PC-3 (cell line): ENCODE measurements around the gene CNKSR3. TPM values are rescaled to one million over a fixed set of nuclear protein-coding genes. Genes with fewer than 3 reads are reported as not detected.

Experiments
- ATAC-seq: fragments of 200-7000 bp; cut with Tn5 transposase; 2 replicates; pipeline ENCODE4 v1.9.1; 2020; ENCODE audit warnings: mild to moderate bottlenecking, moderate library complexity
- BruUV-seq: library from RNA; stranded (reverse); fragments of 400-500 nt; replicated peaks from 2 replicates; lab custom pipeline; 2021; lab: Mats Ljungman, UMichigan
- CTCF ChIA-PET: fragments of 300-600 bp; sonication (Branson Sonifier 250); formaldehyde crosslinking; loops from one replicate; lab custom pipeline; 2022; ENCODE audit warnings: antibody characterized with exemption; lab: Charles Lee
- POLR2A ChIA-PET: fragments of 300-600 bp; sonication (Branson Sonifier 250); formaldehyde crosslinking; loops from one replicate; lab custom pipeline; 2022; ENCODE audit warnings: antibody characterized with exemption; ENCODE audit not compliant: unreplicated experiment; lab: Charles Lee
- DNase-seq: peaks from one replicate; pipeline ENCODE4 v3.0.0-alpha.2; 2015
- H2AFZ ChIP-seq: fragments of 300-600 bp; sonication (generic); 2 replicates; pipeline ENCODE4 v1.6.0; 2016; ENCODE audit warnings: antibody characterized with exemption, low read length
- H3F3A ChIP-seq: fragments of 300-600 bp; sonication (generic); one replicate; pipeline ENCODE4 v1.6.0; 2017; ENCODE audit warnings: antibody characterized with exemption, low read length, control low read depth, mild to moderate bottlenecking; ENCODE audit not compliant: unreplicated experiment
- H3K27ac ChIP-seq: fragments of 300-600 bp; sonication (generic); 2 replicates; pipeline ENCODE4 v1.5.1; 2016; ENCODE audit warnings: mild to moderate bottlenecking, low read length
- H3K27me3 ChIP-seq: fragments of 300-600 bp; sonication (generic); 2 replicates; pipeline ENCODE4 v1.6.1; 2016; ENCODE audit warnings: low read length, mixed read lengths
- H3K36me3 ChIP-seq: fragments of 300-600 bp; sonication (generic); 2 replicates; pipeline ENCODE4 v1.6.1; 2016; ENCODE audit warnings: low read depth, mixed run types, low read length, mixed read lengths
- H3K4me1 ChIP-seq: fragments of 300-600 bp; sonication (generic); 2 replicates; pipeline ENCODE4 v1.5.1; 2016; ENCODE audit warnings: low read length; ENCODE audit not compliant: insufficient read depth
- H3K4me2 ChIP-seq: fragments of 300-600 bp; sonication (generic); 2 replicates; pipeline ENCODE4 v1.6.0; 2016; ENCODE audit warnings: low read length
- H3K4me3 ChIP-seq: fragments of 300-600 bp; sonication (generic); 2 replicates; pipeline ENCODE4 v1.5.1; 2016; ENCODE audit warnings: mild to moderate bottlenecking, low read length, mixed read lengths
- H3K79me2 ChIP-seq: fragments of 300-600 bp; sonication (generic); 2 replicates; pipeline ENCODE4 v1.6.1; 2017; ENCODE audit warnings: low read length, mixed read lengths
- H3K9ac ChIP-seq: fragments of 300-600 bp; sonication (generic); 2 replicates; pipeline ENCODE4 v1.6.0; 2016; ENCODE audit warnings: mild to moderate bottlenecking, low read length
- H3K9me2 ChIP-seq: fragments of 300-600 bp; sonication (generic); replicated peaks from 2 replicates; pipeline ENCODE4 v1.6.1; 2016; ENCODE audit warnings: mixed run types, low read length, mixed read lengths
- H3K9me3 ChIP-seq: fragments of 300-600 bp; sonication (generic); 2 replicates; pipeline ENCODE4 v1.6.1; 2016; ENCODE audit warnings: low read length, mixed read lengths
- H4K20me1 ChIP-seq: fragments of 300-600 bp; sonication (generic); 2 replicates; pipeline ENCODE4 v1.6.1; 2016; ENCODE audit warnings: low read length, mixed read lengths
- EZH2 ChIP-seq: fragments of 300-600 bp; sonication (generic); IDR thresholded peaks from one replicate; pipeline ENCODE4 v1.6.1; 2017; ENCODE audit warnings: antibody characterized with exemption, mild to moderate bottlenecking, low read length; ENCODE audit not compliant: unreplicated experiment
- EZH2phosphoT487 ChIP-seq: fragments of 300-600 bp; sonication (generic); IDR thresholded peaks from 2 replicates; pipeline ENCODE4 v1.6.1; 2018; ENCODE audit warnings: mild to moderate bottlenecking, antibody characterized with exemption, low read length, borderline replicate concordance
- intact Hi-C: fragments of 100-400 bp; cut with micrococcal nuclease; formaldehyde crosslinking; loops from 2 replicates; pipeline ENCODE4 v1.9.0; 2023
- total RNA-seq: library from RNA; depleted of rRNA; stranded (reverse); fragments of >200 nt; gene quantifications from 2 replicates; pipeline ENCODE4 v1.2.3, GENCODE V29; 2014
- TF ChIP-seq, protein P1 (sequence below): fragments of 300-600 bp; sonication (generic); conservative IDR thresholded peaks from 2 replicates; pipeline ENCODE4 v1.5.1; 2017; ENCODE audit warnings: antibody characterized with exemption, low read depth, mild to moderate bottlenecking, low read length

Gene CNKSR3
- total RNA-seq, 1 experiment from 2014 or later = 3.2 TPM

DNA sequence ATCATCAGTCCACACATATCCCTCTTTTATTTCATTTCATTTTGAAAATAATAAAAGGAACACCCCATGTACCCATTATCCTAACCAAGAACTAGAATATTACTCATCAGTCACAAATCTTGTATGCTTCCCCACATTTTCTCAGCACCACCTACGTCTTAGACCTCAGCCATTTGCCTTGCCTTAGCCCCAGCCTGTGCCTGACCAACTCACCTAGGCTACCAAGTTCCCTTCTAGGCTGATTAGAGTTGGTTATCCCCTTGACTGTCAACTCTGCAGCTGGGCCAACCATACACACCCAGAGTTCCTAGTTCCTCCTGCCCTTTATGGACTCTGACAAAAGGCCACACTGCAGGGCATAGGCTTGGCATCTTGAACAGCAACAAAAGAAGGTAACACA lies 120.5 kb downstream of the CNKSR3 start:
- no TSS peak for BruUV-seq
- intact Hi-C loops = no loop called here
- ATAC-seq (no peak), DNase-seq (no peak)
- Histone ChIP-seq H3K9me3 (no peaks in the 10 kb centered on the region), H3K27ac (no peak overlapping the region), H3K79me2 (no peaks in the 10 kb centered on the region), H2AFZ (no peak overlapping the region), H3F3A (no peaks in the 10 kb centered on the region), H3K36me3 (no peaks in the 10 kb centered on the region), H3K4me3 (no peak overlapping the region), H3K27me3 (no peaks in the 10 kb centered on the region), H3K4me1 (peaks cover 15% of the 10 kb centered on the region), H3K9me2 (no peaks in the 10 kb centered on the region), H3K9ac (no peak overlapping the region), H3K4me2 (no peak overlapping the region), H4K20me1 (no peaks in the 10 kb centered on the region)
- POLR2A ChIA-PET = no interaction called here
- CTCF ChIA-PET = interaction anchor here (0.5 kb wide), 1 partner anchor 158 kb away, joined by 3 read pairs; no protein-coding TSS in a partner anchor
- TF ChIP-seq EZH2 = no peak
- TF ChIP-seq, protein P1, sequence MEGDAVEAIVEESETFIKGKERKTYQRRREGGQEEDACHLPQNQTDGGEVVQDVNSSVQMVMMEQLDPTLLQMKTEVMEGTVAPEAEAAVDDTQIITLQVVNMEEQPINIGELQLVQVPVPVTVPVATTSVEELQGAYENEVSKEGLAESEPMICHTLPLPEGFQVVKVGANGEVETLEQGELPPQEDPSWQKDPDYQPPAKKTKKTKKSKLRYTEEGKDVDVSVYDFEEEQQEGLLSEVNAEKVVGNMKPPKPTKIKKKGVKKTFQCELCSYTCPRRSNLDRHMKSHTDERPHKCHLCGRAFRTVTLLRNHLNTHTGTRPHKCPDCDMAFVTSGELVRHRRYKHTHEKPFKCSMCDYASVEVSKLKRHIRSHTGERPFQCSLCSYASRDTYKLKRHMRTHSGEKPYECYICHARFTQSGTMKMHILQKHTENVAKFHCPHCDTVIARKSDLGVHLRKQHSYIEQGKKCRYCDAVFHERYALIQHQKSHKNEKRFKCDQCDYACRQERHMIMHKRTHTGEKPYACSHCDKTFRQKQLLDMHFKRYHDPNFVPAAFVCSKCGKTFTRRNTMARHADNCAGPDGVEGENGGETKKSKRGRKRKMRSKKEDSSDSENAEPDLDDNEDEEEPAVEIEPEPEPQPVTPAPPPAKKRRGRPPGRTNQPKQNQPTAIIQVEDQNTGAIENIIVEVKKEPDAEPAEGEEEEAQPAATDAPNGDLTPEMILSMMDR = no peak
- no peak for TF ChIP-seq EZH2phosphoT487

DNA sequence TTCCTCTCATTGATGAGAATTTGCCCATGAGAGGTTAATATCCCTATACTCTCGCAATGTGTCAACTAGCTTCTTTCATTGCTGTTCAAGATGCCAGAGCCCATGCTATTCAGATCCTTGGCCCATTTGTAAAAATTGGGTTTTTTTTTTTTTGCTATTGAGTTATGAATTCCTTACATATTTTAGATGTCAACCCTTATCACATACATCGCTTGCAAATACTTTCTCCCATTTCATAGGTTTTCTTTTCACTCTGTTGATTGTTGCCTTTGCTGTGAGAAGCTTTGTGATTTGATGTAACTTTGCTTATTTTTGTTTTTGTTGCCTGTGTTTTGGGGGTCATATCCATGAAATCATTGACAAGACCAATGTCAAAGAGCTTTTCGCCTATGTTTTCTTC lies 121.7 kb downstream of the CNKSR3 start:
- DNase-seq (no peak), ATAC-seq (no peak)
- H3K27ac ChIP-seq = no peak overlapping the region
- H3F3A ChIP-seq = no peaks in the 10 kb centered on the region
- CTCF ChIA-PET = no interaction called here
- no peaks in the 10 kb centered on the region for H4K20me1 ChIP-seq
- intact Hi-C loops = no loop called here
- no peaks in the 10 kb centered on the region for H3K36me3 ChIP-seq
- no peaks in the 10 kb centered on the region for H3K27me3 ChIP-seq
- no peak for TF ChIP-seq EZH2phosphoT487
- no peak for TF ChIP-seq EZH2
- TF ChIP-seq, protein P1 = no peak
- BruUV-seq = no TSS peak
- no peaks in the 10 kb centered on the region for H3K9me2 ChIP-seq
- no peak overlapping the region for H3K4me3 ChIP-seq
- H3K9me3 ChIP-seq = no peaks in the 10 kb centered on the region
- no peaks in the 10 kb centered on the region for H3K79me2 ChIP-seq
- no peak overlapping the region for H3K4me2 ChIP-seq
- peaks cover 15% of the 10 kb centered on the region for H3K4me1 ChIP-seq
- H3K9ac ChIP-seq = no peak overlapping the region
- H2AFZ ChIP-seq = no peak overlapping the region
- POLR2A ChIA-PET = no interaction called here

DNA sequence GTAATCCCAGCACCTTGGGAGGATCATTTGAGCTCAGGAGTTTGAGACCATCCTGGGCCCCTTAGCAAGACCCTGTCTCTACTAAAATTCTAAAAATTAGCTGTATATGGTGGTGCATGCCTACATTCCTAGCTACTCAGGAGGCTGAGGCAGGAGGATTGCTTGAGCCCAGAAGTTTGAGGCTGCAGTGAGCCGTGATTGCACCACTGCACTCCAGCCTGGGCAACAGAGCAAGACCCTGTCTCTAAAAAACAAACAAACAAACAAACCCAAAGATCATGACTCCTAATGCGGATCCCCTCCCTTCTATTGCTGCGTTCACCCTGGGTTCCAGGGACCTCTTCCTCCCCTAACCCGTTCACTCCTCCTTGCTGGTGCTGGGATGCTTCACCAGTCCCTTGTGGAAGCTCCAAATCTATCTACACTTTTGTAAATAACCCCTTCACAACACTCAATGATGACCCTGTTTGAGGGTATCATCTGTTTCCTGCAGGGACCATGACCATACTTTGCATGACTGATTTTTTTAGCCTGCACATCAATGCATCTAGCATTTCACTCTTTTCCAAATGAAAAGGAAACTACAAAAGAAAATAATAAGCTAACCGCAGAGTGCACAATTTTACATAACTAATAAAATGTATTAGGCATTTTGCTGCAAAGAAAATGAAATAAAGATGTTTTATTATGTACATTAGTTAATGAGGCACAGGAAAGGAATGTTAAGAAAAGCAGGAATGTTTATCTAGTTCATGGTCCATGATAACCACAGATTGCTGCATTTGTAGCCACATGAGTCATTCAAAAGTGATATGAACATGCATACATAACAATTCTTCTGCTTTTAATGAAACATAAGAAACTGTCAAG lies 123.4 kb downstream of the CNKSR3 start:
- no peak overlapping the region for H2AFZ ChIP-seq
- H3K4me2 ChIP-seq = peak overlapping the region; percentile 37
- POLR2A ChIA-PET = interaction anchor here (0.6 kb wide), 1 partner anchor 155 kb away, joined by 4 read pairs; no protein-coding TSS in a partner anchor
- H3K9me2 ChIP-seq = no peaks in the 10 kb centered on the region
- no peaks in the 10 kb centered on the region for H4K20me1 ChIP-seq
- ATAC-seq (peak; percentile 91), DNase-seq (peak; percentile 89)
- H3K4me3 ChIP-seq = no peak overlapping the region
- CTCF ChIA-PET = interaction anchor here (0.6 to 0.7 kb wide), 3 partner anchors 23 to 1302 kb away, joined by 3 to 5 read pairs (median 3); no protein-coding TSS in a partner anchor
- H3K27ac ChIP-seq = peak overlapping the region; percentile 23
- H3K9me3 ChIP-seq = no peaks in the 10 kb centered on the region
- intact Hi-C loops = loop anchor here (1.0 kb wide), 2 partner anchors 99 to 190 kb away; no protein-coding TSS in a partner anchor
- H3K4me1 ChIP-seq = peaks cover 15% of the 10 kb centered on the region
- no peaks in the 10 kb centered on the region for H3F3A ChIP-seq
- no peaks in the 10 kb centered on the region for H3K79me2 ChIP-seq
- no peak overlapping the region for H3K9ac ChIP-seq
- H3K36me3 ChIP-seq = no peaks in the 10 kb centered on the region
- TF ChIP-seq, protein P1 = no peak
- no peak for TF ChIP-seq EZH2
- TF ChIP-seq EZH2phosphoT487 = no peak
- BruUV-seq = no TSS peak
- no peaks in the 10 kb centered on the region for H3K27me3 ChIP-seq
